ENCODE measurements around the gene MICAL1. TPM values are rescaled to one million over a fixed set of nuclear protein-coding genes. Genes with fewer than 3 reads are reported as not detected.

Gene MICAL1
- total RNA-seq, 1 experiment from 2014 or later = 11.7 TPM

DNA sequence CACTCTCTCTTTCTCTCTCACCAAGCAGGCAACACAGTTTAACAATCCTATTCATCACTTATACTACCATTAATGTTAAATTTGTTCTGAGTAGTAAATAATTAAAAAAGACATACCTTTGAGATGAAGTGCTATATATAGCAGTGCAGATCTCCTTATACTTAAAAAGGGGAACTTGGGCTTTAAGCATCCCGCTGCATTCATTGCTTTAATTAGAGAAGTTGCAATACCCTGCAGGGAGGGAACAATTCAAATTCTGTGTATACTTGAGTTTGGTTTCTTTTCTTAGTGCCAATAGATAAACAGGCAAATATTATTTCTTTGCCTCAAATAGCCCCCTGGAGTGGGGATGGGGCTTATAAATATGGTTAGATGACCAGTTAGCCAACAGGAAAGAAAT lies 38.3 kb upstream of the MICAL1 start:
- H3K4me3 ChIP-seq (ENCODE audit: low read depth, low read length) = no peak overlapping the region
- no peaks in the 10 kb centered on the region for H3K36me3 ChIP-seq (ENCODE audit: control insufficient read depth, insufficient read depth, low read length)
- no TSS peak for BruUV-seq (replicated peaks)
- Mint-ChIP-seq H3K36me3 (ENCODE audit: insufficient read depth, unreplicated experiment) (no peaks in the 10 kb centered on the region), H3K4me1 (ENCODE audit: low read depth, unreplicated experiment) (no peaks in the 10 kb centered on the region), H3K27me3 (ENCODE audit: insufficient read depth, unreplicated experiment) (peaks cover 25% of the 10 kb centered on the region), H3K9me3 (ENCODE audit: unreplicated experiment) (no peaks in the 10 kb centered on the region), H3K27ac (ENCODE audit: unreplicated experiment) (no peak overlapping the region), H3K4me3 (ENCODE audit: unreplicated experiment) (no peak overlapping the region)
- H3K9me3 ChIP-seq = no peaks in the 10 kb centered on the region
- DNase-seq = no peak
- intact Hi-C loops (cut with micrococcal nuclease; ENCODE audit: unreplicated experiment) = no loop called here
- no peaks in the 10 kb centered on the region for H3K27me3 ChIP-seq (replicated peaks; ENCODE audit: control insufficient read depth, insufficient read depth, low read length)
- ChIA-PET CTCF (no interaction called here), POLR2A (no interaction called here)
- no peaks in the 10 kb centered on the region for H3K4me1 ChIP-seq
- TF ChIP-seq, protein P1, sequence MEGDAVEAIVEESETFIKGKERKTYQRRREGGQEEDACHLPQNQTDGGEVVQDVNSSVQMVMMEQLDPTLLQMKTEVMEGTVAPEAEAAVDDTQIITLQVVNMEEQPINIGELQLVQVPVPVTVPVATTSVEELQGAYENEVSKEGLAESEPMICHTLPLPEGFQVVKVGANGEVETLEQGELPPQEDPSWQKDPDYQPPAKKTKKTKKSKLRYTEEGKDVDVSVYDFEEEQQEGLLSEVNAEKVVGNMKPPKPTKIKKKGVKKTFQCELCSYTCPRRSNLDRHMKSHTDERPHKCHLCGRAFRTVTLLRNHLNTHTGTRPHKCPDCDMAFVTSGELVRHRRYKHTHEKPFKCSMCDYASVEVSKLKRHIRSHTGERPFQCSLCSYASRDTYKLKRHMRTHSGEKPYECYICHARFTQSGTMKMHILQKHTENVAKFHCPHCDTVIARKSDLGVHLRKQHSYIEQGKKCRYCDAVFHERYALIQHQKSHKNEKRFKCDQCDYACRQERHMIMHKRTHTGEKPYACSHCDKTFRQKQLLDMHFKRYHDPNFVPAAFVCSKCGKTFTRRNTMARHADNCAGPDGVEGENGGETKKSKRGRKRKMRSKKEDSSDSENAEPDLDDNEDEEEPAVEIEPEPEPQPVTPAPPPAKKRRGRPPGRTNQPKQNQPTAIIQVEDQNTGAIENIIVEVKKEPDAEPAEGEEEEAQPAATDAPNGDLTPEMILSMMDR (IDR thresholded peaks at IDR 0.05; ENCODE audit: insufficient read depth in 1 of 2, low read depth in 1 of 2, low read length in 1 of 2, severe bottlenecking in 1 of 2, unreplicated experiment in 1 of 2) = no peak

DNA sequence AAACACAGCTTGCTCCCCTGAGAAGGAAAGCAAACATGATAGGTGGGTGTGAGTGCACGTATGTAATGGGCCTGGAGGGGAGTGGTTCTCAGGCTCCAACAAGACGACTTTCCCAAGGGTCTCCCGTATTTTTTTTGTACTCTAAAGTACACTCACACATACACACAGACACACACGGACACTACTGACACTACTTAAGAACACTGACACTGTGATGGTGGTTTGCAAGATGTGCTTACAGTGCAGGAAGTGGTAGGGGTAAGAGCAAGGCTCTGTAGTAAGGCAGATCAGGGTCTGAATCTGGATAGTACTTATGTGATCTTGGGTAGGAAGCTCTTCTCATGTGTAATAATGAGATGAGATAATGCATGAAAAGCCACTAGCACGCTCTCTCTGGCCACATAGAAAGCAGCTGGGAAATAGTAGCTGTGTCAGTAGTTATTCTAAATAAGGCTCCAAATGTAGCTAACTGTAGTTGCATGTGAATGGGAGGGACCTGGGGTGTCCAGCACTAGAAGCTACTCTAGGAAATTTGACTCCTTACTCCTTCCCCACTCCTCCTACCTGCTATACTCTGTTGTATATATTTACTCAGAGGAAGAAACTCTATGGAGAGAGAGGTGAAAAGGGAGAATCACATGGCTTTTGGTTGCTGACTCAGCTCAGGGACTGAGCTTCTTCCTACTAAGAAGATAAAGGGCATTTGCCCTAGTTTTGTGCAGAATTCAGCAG lies 35.8 kb upstream of the MICAL1 start:
- intact Hi-C loops (cut with micrococcal nuclease; ENCODE audit: unreplicated experiment) = no loop called here
- H3K4me3 ChIP-seq (ENCODE audit: low read depth, low read length) = no peak overlapping the region
- ChIA-PET CTCF (no interaction called here), POLR2A (no interaction called here)
- no peaks in the 10 kb centered on the region for H3K36me3 ChIP-seq (ENCODE audit: control insufficient read depth, insufficient read depth, low read length)
- H3K4me1 ChIP-seq = no peaks in the 10 kb centered on the region
- Mint-ChIP-seq H3K4me1 (ENCODE audit: low read depth, unreplicated experiment) (peaks cover 3% of the 10 kb centered on the region), H3K27ac (ENCODE audit: unreplicated experiment) (no peak overlapping the region), H3K9me3 (ENCODE audit: unreplicated experiment) (no peaks in the 10 kb centered on the region), H3K4me3 (ENCODE audit: unreplicated experiment) (no peak overlapping the region), H3K27me3 (ENCODE audit: insufficient read depth, unreplicated experiment) (peaks cover 16% of the 10 kb centered on the region), H3K36me3 (ENCODE audit: insufficient read depth, unreplicated experiment) (no peaks in the 10 kb centered on the region)
- TF ChIP-seq, protein P1 (IDR thresholded peaks at IDR 0.05; ENCODE audit: insufficient read depth in 1 of 2, low read depth in 1 of 2, low read length in 1 of 2, severe bottlenecking in 1 of 2, unreplicated experiment in 1 of 2) = no peak
- no peak for DNase-seq
- no peaks in the 10 kb centered on the region for H3K9me3 ChIP-seq
- no TSS peak for BruUV-seq (replicated peaks)
- H3K27me3 ChIP-seq (replicated peaks; ENCODE audit: control insufficient read depth, insufficient read depth, low read length) = no peaks in the 10 kb centered on the region

- H3K27ac Mint-ChIP-seq (ENCODE audit: unreplicated experiment) = no peak overlapping the region
- H3K4me3 Mint-ChIP-seq (ENCODE audit: unreplicated experiment) = no peak overlapping the region
- no peaks in the 10 kb centered on the region for H3K9me3 ChIP-seq
- no peak overlapping the region for H3K4me3 ChIP-seq (ENCODE audit: low read depth, low read length)
- no peaks in the 10 kb centered on the region for H3K4me1 ChIP-seq
- H3K4me1 Mint-ChIP-seq (ENCODE audit: low read depth, unreplicated experiment) = peaks cover 6% of the 10 kb centered on the region
- TF ChIP-seq, protein P1 (IDR thresholded peaks at IDR 0.05; ENCODE audit: insufficient read depth in 1 of 2, low read depth in 1 of 2, low read length in 1 of 2, severe bottlenecking in 1 of 2, unreplicated experiment in 1 of 2) = no peak
- no peaks in the 10 kb centered on the region for H3K36me3 Mint-ChIP-seq (ENCODE audit: insufficient read depth, unreplicated experiment)
- intact Hi-C loops (cut with micrococcal nuclease; ENCODE audit: unreplicated experiment) = no loop called here
- no peaks in the 10 kb centered on the region for H3K27me3 ChIP-seq (replicated peaks; ENCODE audit: control insufficient read depth, insufficient read depth, low read length)
- DNase-seq = no peak
- no peaks in the 10 kb centered on the region for H3K36me3 ChIP-seq (ENCODE audit: control insufficient read depth, insufficient read depth, low read length)
- H3K27me3 Mint-ChIP-seq (ENCODE audit: insufficient read depth, unreplicated experiment) = peaks cover 14% of the 10 kb centered on the region
- no TSS peak for BruUV-seq (replicated peaks)
- CTCF ChIA-PET = no interaction called here
- no peaks in the 10 kb centered on the region for H3K9me3 Mint-ChIP-seq (ENCODE audit: unreplicated experiment)
- POLR2A ChIA-PET = no interaction called here
Observed at GRCh38 chr6:109490713-109491112, 35.1 kb upstream of the MICAL1 start.
